Measurements from ENCODE around the gene KIF4A. TPM values are rescaled to one million over a fixed set of nuclear protein-coding genes. Genes with fewer than 3 reads are reported as not detected.

The KIF4A gene
- total and polyA plus RNA-seq, 9 of the 15 experiments (the other 6 are each of a cell fraction or from before 2014, with no cell fraction given), result 13.0 to 42.7 (median 35.9) TPM

DNA sequence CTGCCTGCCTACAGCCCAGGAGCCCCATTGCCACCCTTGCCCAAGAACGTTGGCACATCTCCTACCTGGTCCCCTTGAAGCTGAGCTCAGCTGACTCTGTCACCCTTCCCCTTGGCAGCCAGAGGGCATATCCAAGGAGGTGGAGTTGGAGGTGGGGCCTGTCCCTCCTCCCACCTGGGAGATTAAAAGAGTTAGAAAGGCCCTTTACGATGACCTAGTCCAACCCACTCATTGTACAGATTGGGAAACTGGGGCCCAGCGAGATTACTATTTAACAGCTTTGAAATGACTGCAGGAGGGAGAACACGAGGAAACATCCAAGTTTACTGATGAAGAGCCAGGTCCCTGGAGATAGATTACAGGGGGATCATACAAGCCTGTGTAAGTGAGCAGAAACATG, 29.8 kb upstream of the KIF4A start, which contains the start of gene P2RY4:
P2RY4 (minus strand) TSS at position 101 of the 400 bp plus-strand sequence. CDS start 580 bp downstream, outside the sequence.
- peaks cover 4 to 31% of the 10 kb centered on the region in 2 experiments; a peak in 4 of 5 replicates for H3K27me3 ChIP-seq (ENCODE audit: control insufficient read depth in 2 of 2, insufficient read depth in 2 of 2, low read length in 2 of 2)
- H3K4me2 ChIP-seq (ENCODE audit: insufficient read depth, low read length), result no peak within 1 kb of the TSS
- H3K9ac ChIP-seq (ENCODE audit: insufficient read depth in 1 of 2, low read depth in 2 of 2, low read length in 2 of 2), result no peak within 1 kb of the TSS
- ChIA-PET CTCF (ENCODE audit: low intra/inter-chr PET ratio) (no interaction called here), POLR2A (no interaction called here)
- H4K20me1 ChIP-seq (replicated peaks; ENCODE audit: control insufficient read depth, insufficient read depth, low read length), result no peaks in the 10 kb centered on the region; the same call in 1 of the 2 replicates
- in situ Hi-C loops (cut with MboI) (no loop called here), intact Hi-C loops (cut with micrococcal nuclease) (loop anchor here (10.0 kb wide), 1 partner anchor 175 kb away; no protein-coding TSS in a partner anchor)
- H3K4me1 ChIP-seq (replicated peaks in 1 of 2; ENCODE audit: control insufficient read depth in 2 of 2, insufficient read depth in 2 of 2, low read length in 2 of 2), result no peaks in the 10 kb centered on the region; a peak in 1 of 5 replicates
- DNase-seq (ENCODE audit: extremely low read depth in 1 of 4, low spot score in 3 of 4) (no peak), ATAC-seq (no peak), FAIRE-seq (no peak)
- no peaks in the 10 kb centered on the region for H3K9me3 ChIP-seq (replicated peaks; ENCODE audit: control insufficient read depth, insufficient read depth, low read depth, low read length)
- TF ChIP-seq FOXK1 (CRISPR knock-in tag; IDR thresholded peaks at IDR 0.05; ENCODE audit: borderline replicate concordance), result no peak
- 0% methylated on average over 3 of the region's 4 CpGs for WGBS (ENCODE audit: insufficient coverage, low coverage, missing lambda C conversion rate)
- no peak within 1 kb of the TSS for H2AFZ ChIP-seq (ENCODE audit: low read depth, low read length)
- BruUV-seq (replicated peaks), result no TSS peak
- H3K9me1 ChIP-seq (ENCODE audit: control insufficient read depth, insufficient read depth, low read length), result no peaks in the 10 kb centered on the region
- no peaks in the 10 kb centered on the region for H3K79me2 ChIP-seq (ENCODE audit: control insufficient read depth, insufficient read depth, low read length)
- H3K36me3 ChIP-seq (ENCODE audit: control insufficient read depth, insufficient read depth, low read length), result no peaks in the 10 kb centered on the region
- H3K4me3 ChIP-seq, result no peak within 1 kb of the TSS
- H3K27ac ChIP-seq (ENCODE audit: extremely low read depth, low read depth, low read length), result no peak within 1 kb of the TSS

DNA sequence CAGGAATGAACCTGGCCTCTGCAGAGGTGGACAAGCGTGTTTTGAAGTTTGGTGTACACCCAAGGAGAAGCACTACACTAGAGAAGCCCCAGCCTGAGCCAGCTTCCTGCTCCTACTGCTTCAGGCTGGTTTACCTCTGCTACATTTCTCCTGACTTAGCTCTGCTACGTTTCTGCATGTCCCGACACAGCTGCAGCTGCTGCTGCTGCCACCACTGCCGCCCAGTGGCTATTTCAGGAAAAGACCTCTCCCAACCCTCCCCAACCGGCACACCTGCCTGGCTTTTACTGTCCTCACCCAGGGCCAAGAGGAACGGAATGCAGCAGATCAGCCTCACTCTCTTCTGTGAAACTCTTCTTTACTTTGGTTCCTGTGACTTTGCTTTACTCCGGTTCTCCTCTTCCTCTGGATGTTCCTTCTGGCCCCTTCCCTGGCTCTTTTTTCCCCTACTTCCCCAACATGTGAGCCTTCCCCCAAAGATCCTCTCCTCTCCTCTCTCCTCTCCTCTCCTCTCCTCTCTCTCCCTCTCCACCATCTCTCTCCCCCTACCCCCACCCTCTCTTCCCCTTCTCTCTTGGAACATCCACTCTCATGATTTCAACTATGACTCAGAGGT, 26.8 kb upstream of the KIF4A start:
- Histone ChIP-seq H2AFZ (ENCODE audit: low read depth, low read length) (no peak overlapping the region), H3K79me2 (ENCODE audit: control insufficient read depth, insufficient read depth, low read length) (no peaks in the 10 kb centered on the region), H3K4me2 (ENCODE audit: insufficient read depth, low read length) (no peak overlapping the region), H3K27ac (ENCODE audit: extremely low read depth, low read depth, low read length) (no peak overlapping the region), H3K4me1 (replicated peaks in 1 of 2; ENCODE audit: control insufficient read depth in 2 of 2, insufficient read depth in 2 of 2, low read length in 2 of 2) (no peaks in the 10 kb centered on the region; a peak in 1 of 5 replicates), H3K9ac (ENCODE audit: insufficient read depth in 1 of 2, low read depth in 2 of 2, low read length in 2 of 2) (no peak overlapping the region), H3K9me3 (replicated peaks; ENCODE audit: control insufficient read depth, insufficient read depth, low read depth, low read length) (no peaks in the 10 kb centered on the region), H3K36me3 (ENCODE audit: control insufficient read depth, insufficient read depth, low read length) (no peaks in the 10 kb centered on the region), H3K27me3 (ENCODE audit: control insufficient read depth in 2 of 2, insufficient read depth in 2 of 2, low read length in 2 of 2) (peaks cover 4 to 25% of the 10 kb centered on the region in 2 experiments; a peak in 4 of 5 replicates), H3K9me1 (ENCODE audit: control insufficient read depth, insufficient read depth, low read length) (no peaks in the 10 kb centered on the region), H3K4me3 (no peak overlapping the region), H4K20me1 (replicated peaks; ENCODE audit: control insufficient read depth, insufficient read depth, low read length) (no peaks in the 10 kb centered on the region; the same call in 1 of the 2 replicates)
- ChIA-PET CTCF (ENCODE audit: low intra/inter-chr PET ratio) (interaction anchor here (0.7 kb wide), 1 partner anchor 230 kb away, joined by 3 read pairs; no protein-coding TSS in a partner anchor), POLR2A (no interaction called here)
- intact Hi-C loops (cut with micrococcal nuclease) (loop anchor here (1.0 to 10.0 kb wide), 3 partner anchors 66 to 172 kb away; partner anchors contain the start of gene IGBP1), in situ Hi-C loops (cut with MboI) (no loop called here)
- BruUV-seq (replicated peaks), result no TSS peak
- DNase-seq (ENCODE audit: extremely low read depth in 1 of 4, low spot score in 3 of 4) (peak; percentile 45 to 60 (median 50)), ATAC-seq (peak; percentile 99), FAIRE-seq (peak; percentile 75)
- 4% methylated on average over 6 of the region's 7 CpGs for WGBS (ENCODE audit: insufficient coverage, low coverage, missing lambda C conversion rate)
- TF ChIP-seq MECOM (CRISPR knock-in tag; IDR thresholded peaks at IDR 0.05) (no peak), RAD21 (CRISPR knock-in tag; conservative IDR thresholded peaks at IDR 0.05 in 1 of 2, IDR thresholded peaks at IDR 0.05 in 1 of 2) (peak; percentile 58 to 72), SPI1 (IDR thresholded peaks at IDR 0.05; ENCODE audit: borderline replicate concordance, low read depth, low read length) (no peak), RCOR1 (IDR thresholded peaks at IDR 0.05; ENCODE audit: borderline replicate concordance in 1 of 2, low read depth in 2 of 2, low read length in 2 of 2) (0 out of 4 replicates have a peak, but pooled peaks of 1 of the 2 experiments have one; percentile 29), ZBED1 (IDR thresholded peaks at IDR 0.05) (peak; percentile 56; the same call in 1 of the 2 replicates)
- TF ChIP-seq, protein P1, sequence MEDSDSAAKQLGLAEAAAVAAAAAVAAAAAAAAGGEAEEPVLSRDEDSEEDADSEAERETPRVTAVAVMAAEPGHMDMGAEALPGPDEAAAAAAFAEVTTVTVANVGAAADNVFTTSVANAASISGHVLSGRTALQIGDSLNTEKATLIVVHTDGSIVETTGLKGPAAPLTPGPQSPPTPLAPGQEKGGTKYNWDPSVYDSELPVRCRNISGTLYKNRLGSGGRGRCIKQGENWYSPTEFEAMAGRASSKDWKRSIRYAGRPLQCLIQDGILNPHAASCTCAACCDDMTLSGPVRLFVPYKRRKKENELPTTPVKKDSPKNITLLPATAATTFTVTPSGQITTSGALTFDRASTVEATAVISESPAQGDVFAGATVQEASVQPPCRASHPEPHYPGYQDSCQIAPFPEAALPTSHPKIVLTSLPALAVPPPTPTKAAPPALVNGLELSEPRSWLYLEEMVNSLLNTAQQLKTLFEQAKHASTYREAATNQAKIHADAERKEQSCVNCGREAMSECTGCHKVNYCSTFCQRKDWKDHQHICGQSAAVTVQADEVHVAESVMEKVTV (CRISPR knock-in tag; IDR thresholded peaks at IDR 0.05), result peak; percentile 39; the same call in 1 of the 2 replicates
- TF ChIP-seq, protein P2, sequence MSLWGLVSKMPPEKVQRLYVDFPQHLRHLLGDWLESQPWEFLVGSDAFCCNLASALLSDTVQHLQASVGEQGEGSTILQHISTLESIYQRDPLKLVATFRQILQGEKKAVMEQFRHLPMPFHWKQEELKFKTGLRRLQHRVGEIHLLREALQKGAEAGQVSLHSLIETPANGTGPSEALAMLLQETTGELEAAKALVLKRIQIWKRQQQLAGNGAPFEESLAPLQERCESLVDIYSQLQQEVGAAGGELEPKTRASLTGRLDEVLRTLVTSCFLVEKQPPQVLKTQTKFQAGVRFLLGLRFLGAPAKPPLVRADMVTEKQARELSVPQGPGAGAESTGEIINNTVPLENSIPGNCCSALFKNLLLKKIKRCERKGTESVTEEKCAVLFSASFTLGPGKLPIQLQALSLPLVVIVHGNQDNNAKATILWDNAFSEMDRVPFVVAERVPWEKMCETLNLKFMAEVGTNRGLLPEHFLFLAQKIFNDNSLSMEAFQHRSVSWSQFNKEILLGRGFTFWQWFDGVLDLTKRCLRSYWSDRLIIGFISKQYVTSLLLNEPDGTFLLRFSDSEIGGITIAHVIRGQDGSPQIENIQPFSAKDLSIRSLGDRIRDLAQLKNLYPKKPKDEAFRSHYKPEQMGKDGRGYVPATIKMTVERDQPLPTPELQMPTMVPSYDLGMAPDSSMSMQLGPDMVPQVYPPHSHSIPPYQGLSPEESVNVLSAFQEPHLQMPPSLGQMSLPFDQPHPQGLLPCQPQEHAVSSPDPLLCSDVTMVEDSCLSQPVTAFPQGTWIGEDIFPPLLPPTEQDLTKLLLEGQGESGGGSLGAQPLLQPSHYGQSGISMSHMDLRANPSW (CRISPR knock-in tag; IDR thresholded peaks at IDR 0.05), result no peak

Data from K562 (cell line).